ENCODE data around the gene MPV17. TPM values are rescaled to one million over a fixed set of nuclear protein-coding genes. Genes with fewer than 3 reads are reported as not detected.

Gene MPV17
- total and polyA plus RNA-seq, 2 of the 13 experiments (the other 11 are each of a cell fraction or from before 2014, with no cell fraction given), result 48.9 to 129 TPM

DNA sequence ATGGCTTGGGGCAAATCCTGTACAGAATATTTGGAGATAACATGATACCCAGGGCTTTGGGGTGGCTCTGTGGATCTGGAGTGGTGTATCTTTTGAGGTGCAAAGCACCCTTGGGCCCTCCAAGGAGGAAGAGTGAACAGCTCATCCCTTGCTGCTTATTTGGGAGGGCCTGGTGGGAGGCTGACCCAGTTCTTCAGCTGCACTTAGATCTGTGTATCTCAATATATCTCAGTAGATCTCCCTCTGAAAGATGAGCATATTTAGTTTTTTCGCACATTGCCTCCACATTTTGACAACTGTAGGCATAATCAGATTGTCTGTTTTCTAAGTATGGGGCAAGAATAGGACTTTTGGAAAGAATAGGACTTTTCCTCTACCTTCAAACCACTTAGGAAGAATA, 37.9 kb downstream of the MPV17 start (continued):
- TF ChIP-seq, protein P1, sequence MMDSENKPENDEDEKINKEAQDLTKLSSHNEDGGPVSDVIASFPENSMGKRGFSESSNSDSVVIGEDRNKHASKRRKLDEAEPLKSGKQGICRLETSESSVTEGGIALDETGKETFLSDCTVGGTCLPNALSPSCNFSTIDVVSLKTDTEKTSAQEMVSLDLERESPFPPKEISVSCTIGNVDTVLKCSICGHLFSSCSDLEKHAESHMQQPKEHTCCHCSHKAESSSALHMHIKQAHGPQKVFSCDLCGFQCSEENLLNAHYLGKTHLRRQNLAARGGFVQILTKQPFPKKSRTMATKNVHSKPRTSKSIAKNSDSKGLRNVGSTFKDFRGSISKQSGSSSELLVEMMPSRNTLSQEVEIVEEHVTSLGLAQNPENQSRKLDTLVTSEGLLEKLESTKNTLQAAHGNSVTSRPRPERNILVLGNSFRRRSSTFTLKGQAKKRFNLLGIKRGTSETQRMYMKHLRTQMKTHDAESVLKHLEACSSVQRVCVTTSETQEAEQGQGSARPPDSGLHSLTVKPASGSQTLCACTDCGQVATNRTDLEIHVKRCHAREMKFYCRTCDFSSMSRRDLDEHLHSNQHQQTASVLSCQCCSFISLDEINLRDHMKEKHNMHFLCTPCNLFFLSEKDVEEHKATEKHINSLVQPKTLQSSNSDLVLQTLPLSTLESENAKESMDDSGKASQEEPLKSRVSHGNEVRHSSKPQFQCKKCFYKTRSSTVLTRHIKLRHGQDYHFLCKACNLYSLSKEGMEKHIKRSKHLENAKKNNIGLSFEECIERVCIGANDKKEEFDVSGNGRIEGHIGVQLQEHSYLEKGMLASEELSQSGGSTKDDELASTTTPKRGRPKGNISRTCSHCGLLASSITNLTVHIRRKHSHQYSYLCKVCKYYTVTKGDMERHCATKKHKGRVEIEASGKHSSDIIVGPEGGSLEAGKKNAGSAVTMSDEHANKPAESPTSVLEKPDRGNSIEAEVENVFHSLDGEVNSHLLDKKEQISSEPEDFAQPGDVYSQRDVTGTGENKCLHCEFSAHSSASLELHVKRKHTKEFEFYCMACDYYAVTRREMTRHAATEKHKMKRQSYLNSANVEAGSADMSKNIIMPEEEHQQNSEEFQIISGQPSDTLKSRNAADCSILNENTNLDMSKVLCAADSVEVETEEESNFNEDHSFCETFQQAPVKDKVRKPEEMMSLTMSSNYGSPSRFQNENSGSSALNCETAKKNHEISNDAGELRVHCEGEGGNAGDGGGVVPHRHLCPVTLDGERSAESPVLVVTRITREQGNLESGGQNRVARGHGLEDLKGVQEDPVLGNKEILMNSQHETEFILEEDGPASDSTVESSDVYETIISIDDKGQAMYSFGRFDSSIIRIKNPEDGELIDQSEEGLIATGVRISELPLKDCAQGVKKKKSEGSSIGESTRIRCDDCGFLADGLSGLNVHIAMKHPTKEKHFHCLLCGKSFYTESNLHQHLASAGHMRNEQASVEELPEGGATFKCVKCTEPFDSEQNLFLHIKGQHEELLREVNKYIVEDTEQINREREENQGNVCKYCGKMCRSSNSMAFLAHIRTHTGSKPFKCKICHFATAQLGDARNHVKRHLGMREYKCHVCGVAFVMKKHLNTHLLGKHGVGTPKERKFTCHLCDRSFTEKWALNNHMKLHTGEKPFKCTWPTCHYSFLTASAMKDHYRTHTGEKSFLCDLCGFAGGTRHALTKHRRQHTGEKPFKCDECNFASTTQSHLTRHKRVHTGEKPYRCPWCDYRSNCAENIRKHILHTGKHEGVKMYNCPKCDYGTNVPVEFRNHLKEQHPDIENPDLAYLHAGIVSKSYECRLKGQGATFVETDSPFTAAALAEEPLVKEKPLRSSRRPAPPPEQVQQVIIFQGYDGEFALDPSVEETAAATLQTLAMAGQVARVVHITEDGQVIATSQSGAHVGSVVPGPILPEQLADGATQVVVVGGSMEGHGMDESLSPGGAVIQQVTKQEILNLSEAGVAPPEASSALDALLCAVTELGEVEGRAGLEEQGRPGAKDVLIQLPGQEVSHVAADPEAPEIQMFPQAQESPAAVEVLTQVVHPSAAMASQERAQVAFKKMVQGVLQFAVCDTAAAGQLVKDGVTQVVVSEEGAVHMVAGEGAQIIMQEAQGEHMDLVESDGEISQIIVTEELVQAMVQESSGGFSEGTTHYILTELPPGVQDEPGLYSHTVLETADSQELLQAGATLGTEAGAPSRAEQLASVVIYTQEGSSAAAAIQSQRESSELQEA (CRISPR knock-in tag; IDR thresholded peaks at IDR 0.05; ENCODE audit: not compliant biosample characterization), result no peak

DNA sequence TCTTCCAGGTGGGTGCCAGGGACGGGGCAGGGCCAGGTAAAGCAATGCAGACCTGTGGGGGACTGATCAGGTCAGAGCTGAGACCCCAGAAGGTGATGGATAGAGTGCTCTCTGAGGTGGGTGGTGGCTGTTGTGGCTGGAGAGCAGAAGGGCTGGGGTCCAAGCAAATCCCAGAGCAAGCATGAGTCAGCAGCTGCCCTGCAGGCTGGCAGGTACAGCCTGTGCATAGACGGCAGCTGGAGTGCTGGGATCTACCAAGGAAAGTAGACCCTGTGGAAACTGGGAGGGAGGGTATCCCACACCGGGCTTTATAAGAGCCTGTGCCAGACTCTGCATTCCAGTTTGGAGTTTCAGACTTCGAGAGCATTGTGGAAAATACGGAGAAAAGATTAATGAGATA, 40.0 kb downstream of the MPV17 start:
- H3K27me3 ChIP-seq (ENCODE audit: control insufficient read depth in 1 of 2, insufficient read depth in 2 of 2, low read length in 2 of 2), result peaks cover 0 to 11% of the 10 kb centered on the region in 2 experiments; a peak in 3 of 5 replicates
- peak; percentile 78 for ATAC-seq
- ChIA-PET POLR2A (interaction anchor here (1.1 to 1.3 kb wide), 2 partner anchors 19 to 71 kb away, joined by 3 to 4 read pairs; partner anchors contain the start of genes ATRAID and SLC5A6), CTCF (ENCODE audit: low intra/inter-chr PET ratio, low total read pairs) (no interaction called here)
- in situ Hi-C loops (cut with HindIII; ENCODE audit: extremely low pct_ligation_motif_present, low pct_unique_long_range_greater_than_20kb), result loop anchor here (5.0 to 10.0 kb wide), 2 partner anchors 186 to 318 kb away; no protein-coding TSS in a partner anchor
- peak; percentile 53 for DNase-seq (ENCODE audit: low spot score)
- H3K36me3 ChIP-seq (replicated peaks in 1 of 2; ENCODE audit: control insufficient read depth in 1 of 2, insufficient read depth in 2 of 2, low read length in 2 of 2), result no peaks in the 10 kb centered on the region
- H3K4me2 ChIP-seq (ENCODE audit: low read depth, low read length), result peak overlapping the region; percentile 49
- no peak overlapping the region for H3K27ac ChIP-seq (ENCODE audit: extremely low read length, insufficient read depth, low read length)
- intact Hi-C loops (cut with micrococcal nuclease; ENCODE audit: unreplicated experiment), result no loop called here
- H3K79me2 ChIP-seq (ENCODE audit: insufficient read depth, low read length), result no peaks in the 10 kb centered on the region
- peaks cover 50% of the 10 kb centered on the region for H3K4me1 ChIP-seq (ENCODE audit: insufficient read depth, low read length)
- BruUV-seq (replicated peaks), result no TSS peak
- no peak overlapping the region for H3K9ac ChIP-seq (ENCODE audit: insufficient read depth, low read depth, low read length)
- H3K9me3 ChIP-seq (ENCODE audit: low read length), result no peaks in the 10 kb centered on the region
- no peaks in the 10 kb centered on the region for H4K20me1 ChIP-seq (ENCODE audit: insufficient read depth, low read length)
- WGBS (ENCODE audit: low lambda C conversion rate), result 4% methylated on average over 5 of the region's 5 CpGs
- peak overlapping the region in 1 of 3 experiments; percentile 26; a peak in 2 of 6 replicates for H3K4me3 ChIP-seq (replicated peaks in 1 of 3; ENCODE audit: insufficient read depth in 1 of 3, low read depth in 2 of 3, low read length in 3 of 3)
- FAIRE-seq, result no peak
- H2AFZ ChIP-seq (ENCODE audit: low read length), result peak overlapping the region; percentile 22
- 0 out of 2 replicates have a peak, but pooled peaks have one; percentile 16 for TF ChIP-seq KDM1A (CRISPR knock-in tag; IDR thresholded peaks at IDR 0.05)
- TF ChIP-seq NFE2L2 (IDR thresholded peaks at IDR 0.05; ENCODE audit: low read length), result peak; percentile 89
- peak; percentile 42 to 70 for TF ChIP-seq MAFK (conservative IDR thresholded peaks at IDR 0.05 in 1 of 2, IDR thresholded peaks at IDR 0.05 in 1 of 2; ENCODE audit: low read length in 2 of 2)
- peak; percentile 32; the same call in 1 of the 2 replicates for TF ChIP-seq SAP130 (CRISPR knock-in tag; IDR thresholded peaks at IDR 0.05; ENCODE audit: low read depth)
- TF ChIP-seq MAFG (CRISPR knock-in tag; IDR thresholded peaks at IDR 0.05), result 0 out of 2 replicates have a peak, but pooled peaks have one; percentile 4
- TF ChIP-seq MED1 (CRISPR knock-in tag; IDR thresholded peaks at IDR 0.05), result peak; percentile 25; the same call in 1 of the 2 replicates
- TF ChIP-seq POLR2A (IDR thresholded peaks at IDR 0.05; ENCODE audit: insufficient read depth in 1 of 2, low read depth in 2 of 2, low read length in 2 of 2), result no peak
- no peak for TF ChIP-seq POLR2AphosphoS2 (IDR thresholded peaks at IDR 0.05; ENCODE audit: low read depth, low read length)
- TF ChIP-seq ZNF430 (CRISPR knock-in tag; IDR thresholded peaks at IDR 0.05), result no peak
- TF ChIP-seq FOSL2 (CRISPR knock-in tag; IDR thresholded peaks at IDR 0.05), result peak; percentile 74
- TF ChIP-seq NFE2 (CRISPR knock-in tag; IDR thresholded peaks at IDR 0.05), result peak; percentile 53; the same call in 1 of the 2 replicates
- peak; percentile 53; the same call in 1 of the 2 replicates for TF ChIP-seq ZNF225 (CRISPR knock-in tag; IDR thresholded peaks at IDR 0.05)
- TF ChIP-seq HNRNPL (IDR thresholded peaks at IDR 0.05; ENCODE audit: low read depth, low read length), result peak; percentile 75; the same call in 1 of the 2 replicates
- TF ChIP-seq LCORL (IDR thresholded peaks at IDR 0.05), result no peak
- TF ChIP-seq LCORL (CRISPR knock-in tag; IDR thresholded peaks at IDR 0.05), result peak; percentile 50; the same call in 1 of the 2 replicates

All from HepG2 (cell line).